Activated B cell treated with CpG ODN at 0.5 μM for 24 hours (primary cell): ENCODE data around the gene FLII. TPM values are rescaled to one million over a fixed set of nuclear protein-coding genes. Genes with fewer than 3 reads are reported as not detected.

Experiments used
- ATAC-seq: fragments of 200-7000 bp; cut with Tn5 transposase; one replicate; pipeline ENCODE4 v1.10.0; 2021; ENCODE audit warnings: low read depth, mild to moderate bottlenecking, moderate library complexity
- CTCF ChIA-PET: fragments of 350-600 bp; sonication (Branson Sonifier 250); formaldehyde crosslinking; loops from one replicate; lab custom pipeline; 2021; ENCODE audit warnings: antibody characterized with exemption; lab: Charles Lee
- POLR2A ChIA-PET: fragments of 350-600 bp; sonication (Branson Sonifier 250); formaldehyde crosslinking; loops from one replicate; lab custom pipeline; 2021; ENCODE audit warnings: antibody characterized with exemption; lab: Charles Lee
- DNase-seq: peaks from one replicate; pipeline ENCODE4 v3.0.0; 2022
- H3K27ac Mint-ChIP-seq: one replicate; pipeline ENCODE4 v1.8.0; 2020; ENCODE audit warnings: mixed read lengths
- H3K27me3 Mint-ChIP-seq: one replicate; pipeline ENCODE4 v1.8.0; 2021; ENCODE audit warnings: mixed read lengths
- H3K36me3 Mint-ChIP-seq: one replicate; pipeline ENCODE4 v1.8.0; 2021; ENCODE audit warnings: low read depth, mixed read lengths
- H3K4me1 Mint-ChIP-seq: one replicate; pipeline ENCODE4 v1.8.0; 2021; ENCODE audit warnings: mixed read lengths
- H3K4me3 Mint-ChIP-seq: one replicate; pipeline ENCODE4 v1.8.0; 2020; ENCODE audit warnings: mild to moderate bottlenecking, mixed read lengths
- H3K9me3 Mint-ChIP-seq: one replicate; pipeline ENCODE4 v1.8.0; 2020; ENCODE audit warnings: mixed read lengths
- intact Hi-C: fragments of 100-400 bp; cut with micrococcal nuclease; formaldehyde crosslinking; loops from one replicate; pipeline ENCODE4 v1.15.1; 2024
- total RNA-seq: library from RNA; stranded (reverse); gene quantifications from 2 replicates; pipeline ENCODE4 v1.2.3, GENCODE V29; 2022
- TF ChIP-seq, protein P1 (sequence below): fragments of 200-600 bp; IDR thresholded peaks from one replicate; pipeline ENCODE4 v1.8.0; 2022; ENCODE audit warnings: antibody characterized with exemption, mild to moderate bottlenecking

FLII gene
- total RNA-seq, 1 donor from 2014 or later, result 291 TPM

DNA sequence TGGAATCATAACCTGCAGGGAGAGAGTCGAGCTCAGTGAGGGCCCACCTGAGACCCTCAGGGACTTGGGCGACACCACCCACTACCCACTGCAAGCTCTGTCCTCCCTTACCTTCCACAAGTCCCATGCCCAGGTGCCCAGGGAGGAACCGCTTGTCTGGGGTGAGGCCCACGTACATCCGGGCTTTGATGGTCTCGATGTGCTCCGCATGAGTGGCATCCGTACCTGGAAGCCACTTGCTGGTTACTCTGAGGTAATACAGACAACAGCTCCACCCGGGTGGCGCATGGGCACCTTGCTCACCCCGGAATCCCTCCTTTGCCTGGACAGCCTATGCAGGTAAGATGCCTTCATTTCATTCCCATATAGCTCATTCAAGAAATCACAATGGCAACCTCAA is 26.8 kb upstream of the FLII start:
- ATAC-seq (no peak), DNase-seq (no peak)
- Mint-ChIP-seq H3K9me3 (no peaks in the 10 kb centered on the region), H3K27ac (no peak overlapping the region), H3K4me3 (no peak overlapping the region), H3K4me1 (no peaks in the 10 kb centered on the region), H3K36me3 (peaks cover 82% of the 10 kb centered on the region), H3K27me3 (no peaks in the 10 kb centered on the region)
- TF ChIP-seq, protein P1, sequence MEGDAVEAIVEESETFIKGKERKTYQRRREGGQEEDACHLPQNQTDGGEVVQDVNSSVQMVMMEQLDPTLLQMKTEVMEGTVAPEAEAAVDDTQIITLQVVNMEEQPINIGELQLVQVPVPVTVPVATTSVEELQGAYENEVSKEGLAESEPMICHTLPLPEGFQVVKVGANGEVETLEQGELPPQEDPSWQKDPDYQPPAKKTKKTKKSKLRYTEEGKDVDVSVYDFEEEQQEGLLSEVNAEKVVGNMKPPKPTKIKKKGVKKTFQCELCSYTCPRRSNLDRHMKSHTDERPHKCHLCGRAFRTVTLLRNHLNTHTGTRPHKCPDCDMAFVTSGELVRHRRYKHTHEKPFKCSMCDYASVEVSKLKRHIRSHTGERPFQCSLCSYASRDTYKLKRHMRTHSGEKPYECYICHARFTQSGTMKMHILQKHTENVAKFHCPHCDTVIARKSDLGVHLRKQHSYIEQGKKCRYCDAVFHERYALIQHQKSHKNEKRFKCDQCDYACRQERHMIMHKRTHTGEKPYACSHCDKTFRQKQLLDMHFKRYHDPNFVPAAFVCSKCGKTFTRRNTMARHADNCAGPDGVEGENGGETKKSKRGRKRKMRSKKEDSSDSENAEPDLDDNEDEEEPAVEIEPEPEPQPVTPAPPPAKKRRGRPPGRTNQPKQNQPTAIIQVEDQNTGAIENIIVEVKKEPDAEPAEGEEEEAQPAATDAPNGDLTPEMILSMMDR, result no peak
- intact Hi-C loops, result no loop called here
- ChIA-PET CTCF (no interaction called here), POLR2A (no interaction called here)

DNA sequence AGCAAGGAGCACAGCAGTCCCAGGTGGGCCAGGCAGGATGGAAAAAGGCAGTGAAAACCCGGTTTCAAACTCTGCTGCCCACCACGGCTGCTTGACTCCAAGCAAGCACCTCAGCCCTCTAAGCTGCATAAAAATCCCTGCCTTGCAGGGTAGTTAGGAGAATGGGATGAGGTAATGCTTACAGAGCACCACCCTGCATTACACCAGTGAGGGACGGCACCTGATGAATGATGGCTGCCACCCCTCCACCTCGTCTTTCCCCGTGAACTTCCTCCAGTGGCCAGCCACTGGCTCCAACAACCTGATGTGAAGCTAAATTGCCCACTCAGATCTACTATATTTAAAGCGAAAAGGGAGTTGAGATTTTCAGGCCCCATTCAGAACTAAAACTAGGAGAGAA is 23.2 kb upstream of the FLII start:
- Mint-ChIP-seq H3K4me1 (no peaks in the 10 kb centered on the region), H3K27ac (no peak overlapping the region), H3K27me3 (no peaks in the 10 kb centered on the region), H3K9me3 (no peaks in the 10 kb centered on the region), H3K4me3 (no peak overlapping the region), H3K36me3 (peaks cover 80% of the 10 kb centered on the region)
- intact Hi-C loops, result no loop called here
- CTCF ChIA-PET, result no interaction called here
- DNase-seq, result no peak
- TF ChIP-seq, protein P1, result no peak
- no peak for ATAC-seq
- POLR2A ChIA-PET, result no interaction called here

- POLR2A ChIA-PET, result no interaction called here
- H3K9me3 Mint-ChIP-seq, result no peaks in the 10 kb centered on the region
- DNase-seq, result no peak
- ATAC-seq, result no peak
- H3K4me3 Mint-ChIP-seq, result no peak overlapping the region
- H3K36me3 Mint-ChIP-seq, result peaks cover 84% of the 10 kb centered on the region
- H3K27me3 Mint-ChIP-seq, result no peaks in the 10 kb centered on the region
- H3K27ac Mint-ChIP-seq, result no peak overlapping the region
- TF ChIP-seq, protein P1, result no peak
- intact Hi-C loops, result no loop called here
- CTCF ChIA-PET, result no interaction called here
- no peaks in the 10 kb centered on the region for H3K4me1 Mint-ChIP-seq
Observed at GRCh38 chr17:18280766-18281371, 22.3 kb upstream of the FLII start.

GRCh38 chr17:18280249-18280648 is 21.7 kb upstream of the FLII start:
- Mint-ChIP-seq H3K27ac (no peak overlapping the region), H3K4me1 (no peaks in the 10 kb centered on the region), H3K36me3 (peaks cover 80% of the 10 kb centered on the region), H3K9me3 (no peaks in the 10 kb centered on the region), H3K4me3 (no peak overlapping the region), H3K27me3 (no peaks in the 10 kb centered on the region)
- TF ChIP-seq, protein P1, result no peak
- ChIA-PET CTCF (no interaction called here), POLR2A (no interaction called here)
- DNase-seq (no peak), ATAC-seq (no peak)
- intact Hi-C loops, result no loop called here

- H3K36me3 Mint-ChIP-seq, result peaks cover 74% of the 10 kb centered on the region
- DNase-seq, result no peak
- no peak overlapping the region for H3K27ac Mint-ChIP-seq
- no peak for ATAC-seq
- no peak overlapping the region for H3K4me3 Mint-ChIP-seq
- ChIA-PET POLR2A (interaction anchor here (0.7 kb wide), 1 partner anchor 139 kb away, joined by 3 read pairs; no protein-coding TSS in a partner anchor), CTCF (no interaction called here)
- TF ChIP-seq, protein P1, result no peak
- H3K9me3 Mint-ChIP-seq, result no peaks in the 10 kb centered on the region
- intact Hi-C loops, result no loop called here
- no peaks in the 10 kb centered on the region for H3K27me3 Mint-ChIP-seq
- no peaks in the 10 kb centered on the region for H3K4me1 Mint-ChIP-seq
Observed at GRCh38 chr17:18278867-18279266, 20.3 kb upstream of the FLII start.
